ENCODE measurements around the gene CDC42SE2. TPM values are rescaled to one million over a fixed set of nuclear protein-coding genes. Genes with fewer than 3 reads are reported as not detected.

CDC42SE2 gene
- total RNA-seq, 1 experiment from 2014 or later = 23.2 TPM

- H3K27me3 ChIP-seq (ENCODE audit: insufficient read depth, low read length) = no peaks in the 10 kb centered on the region
- no peak overlapping the region for H3K56ac ChIP-seq (ENCODE audit: insufficient read length, low read depth, low read length)
- TF ChIP-seq CTCF (conservative IDR thresholded peaks at IDR 0.05) = no peak
- no peaks in the 10 kb centered on the region for H3K4me1 ChIP-seq (ENCODE audit: insufficient read depth, low read length)
- H2BK120ac ChIP-seq (ENCODE audit: low read depth, low read length, poor library complexity, severe bottlenecking) = no peak overlapping the region
- Mint-ChIP-seq H3K27me3 (ENCODE audit: low read depth) (no peaks in the 10 kb centered on the region), H3K36me3 (ENCODE audit: insufficient read depth in 1 of 3, low read depth in 3 of 3) (no peaks in the 10 kb centered on the region), H3K4me3 (no peak overlapping the region), H3K27ac (no peak overlapping the region), H3K4me1 (peaks cover 9 to 12% of the 10 kb centered on the region in 2 experiments; a peak in 3 of 4 replicates), H3K9me3 (no peaks in the 10 kb centered on the region)
- H2BK5ac ChIP-seq (ENCODE audit: insufficient read length, low read length) = no peak overlapping the region
- H3K23ac ChIP-seq (ENCODE audit: insufficient read length, low read depth, low read length) = no peak overlapping the region
- no peak overlapping the region for H4K91ac ChIP-seq (ENCODE audit: insufficient read length, low read depth, low read length)
- no peak overlapping the region for H3T11ph ChIP-seq (ENCODE audit: low read length)
- H2AK5ac ChIP-seq (ENCODE audit: insufficient read length, low read length) = no peak overlapping the region
- H2BK12ac ChIP-seq (ENCODE audit: insufficient read length, low read depth, low read length) = no peak overlapping the region
- no peaks in the 10 kb centered on the region for H4K20me1 ChIP-seq (ENCODE audit: control insufficient read depth, insufficient read depth, insufficient read length)
- no peak overlapping the region for H2BK20ac ChIP-seq (ENCODE audit: low read depth, low read length, poor library complexity, severe bottlenecking)
- no peaks in the 10 kb centered on the region for H3K23me2 ChIP-seq (ENCODE audit: insufficient read length, low read depth, low read length, poor library complexity, severe bottlenecking)
- H3K79me2 ChIP-seq (ENCODE audit: insufficient read depth, low read length) = no peaks in the 10 kb centered on the region
- no peak overlapping the region for H2BK15ac ChIP-seq (ENCODE audit: low read depth, low read length)
- H3K4ac ChIP-seq (ENCODE audit: low read depth, low read length) = no peak overlapping the region
- H3K4me2 ChIP-seq (ENCODE audit: insufficient read depth, insufficient read length, low read length) = no peak overlapping the region
- no peaks in the 10 kb centered on the region for H3K79me1 ChIP-seq (ENCODE audit: insufficient read depth, low read depth, low read length, poor library complexity, severe bottlenecking)
- no peak overlapping the region for H3K27ac ChIP-seq (ENCODE audit: insufficient read length, low read depth, low read length)
- H4K8ac ChIP-seq (replicated peaks; ENCODE audit: insufficient read length, low read depth, low read length) = no peak overlapping the region
- H3K9ac ChIP-seq (ENCODE audit: extremely low read depth, insufficient read length, low read length) = no peak overlapping the region
- no peak overlapping the region for H4K5ac ChIP-seq (ENCODE audit: insufficient read length, low read depth, low read length)
- WGBS (ENCODE audit: extremely low coverage, insufficient read length, low lambda C conversion rate) = no CpG with 5 or more reads among the region's 3 CpGs
- H3K18ac ChIP-seq (ENCODE audit: insufficient read length, low read depth, low read length) = no peak overlapping the region
- no peak for DNase-seq
- no peaks in the 10 kb centered on the region for H3K9me3 ChIP-seq (ENCODE audit: control insufficient read depth, low read depth, low read length)
- H2AFZ ChIP-seq (ENCODE audit: low read length) = no peak overlapping the region
- H3K14ac ChIP-seq (ENCODE audit: insufficient read depth, low read length) = no peak overlapping the region
These were observed 120.9 kb downstream of the CDC42SE2 start for GRCh38 chr5:131384616-131385214.
